ENCODE results near the gene MPZL3. TPM values are rescaled to one million over a fixed set of nuclear protein-coding genes. Genes with fewer than 3 reads are reported as not detected.

Gene MPZL3
- total RNA-seq, result 63.5 and 69.3 TPM in 2 replicates

DNA sequence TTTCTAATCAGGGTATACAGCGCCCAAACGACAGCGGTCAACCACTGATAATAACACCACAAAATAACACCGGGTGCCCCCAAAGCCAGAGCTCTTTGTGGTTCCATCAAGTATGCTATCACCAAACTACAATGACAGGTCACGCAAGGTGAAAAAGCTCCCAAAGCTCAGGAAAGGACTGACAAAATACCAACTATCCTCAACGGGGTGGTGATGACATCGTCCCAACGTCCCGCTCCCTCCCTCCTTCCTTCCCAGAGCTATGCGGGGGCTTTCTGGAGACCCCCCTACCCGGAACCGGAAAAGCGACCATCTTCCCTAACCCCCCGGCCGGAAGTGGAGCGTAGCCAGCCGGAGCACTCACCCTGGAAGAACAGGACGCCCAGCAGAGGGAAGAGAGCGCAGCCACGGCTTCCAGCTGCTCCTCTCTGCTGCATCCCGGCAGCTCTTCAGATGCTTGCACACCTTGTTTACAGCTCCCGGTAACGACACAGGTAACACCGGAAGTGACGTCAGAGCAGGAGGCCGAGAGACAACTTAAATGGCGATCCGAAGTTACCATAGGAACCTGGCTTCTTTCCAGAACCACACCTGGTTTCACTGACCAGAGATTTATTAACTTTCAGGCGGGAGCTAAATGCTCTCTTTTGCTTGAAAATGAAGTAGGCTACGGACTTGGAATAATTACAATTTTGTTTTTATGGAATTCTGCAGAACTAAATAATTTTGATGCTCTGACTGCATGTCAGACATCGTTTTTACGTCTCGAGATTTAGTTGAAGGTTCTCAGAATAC, at the start of gene MPZL3:
TSS of gene MPZL3 (minus strand) at position 508 of the 795 bp plus-strand sequence. CDS start at position 437, 71 bp downstream.
- Mint-ChIP-seq H3K4me3 (peak within 1 kb of the TSS; percentile 96), H3K9me3 (no peaks in the 10 kb centered on the region), H3K27me3 (ENCODE audit: insufficient read depth) (no peaks in the 10 kb centered on the region), H3K36me3 (ENCODE audit: low read depth) (peaks cover 27% of the 10 kb centered on the region), H3K27ac (peak within 1 kb of the TSS; percentile 97), H3K4me1 (ENCODE audit: low read depth) (peaks cover 51% of the 10 kb centered on the region)
- intact Hi-C loops (cut with micrococcal nuclease), result loop anchor here (1.0 to 2.0 kb wide), 7 partner anchors 11 to 107 kb away; partner anchors contain the start of genes CD3E and UBE4A
- DNase-seq (ENCODE audit: low spot score), result peak; percentile 71

DNA sequence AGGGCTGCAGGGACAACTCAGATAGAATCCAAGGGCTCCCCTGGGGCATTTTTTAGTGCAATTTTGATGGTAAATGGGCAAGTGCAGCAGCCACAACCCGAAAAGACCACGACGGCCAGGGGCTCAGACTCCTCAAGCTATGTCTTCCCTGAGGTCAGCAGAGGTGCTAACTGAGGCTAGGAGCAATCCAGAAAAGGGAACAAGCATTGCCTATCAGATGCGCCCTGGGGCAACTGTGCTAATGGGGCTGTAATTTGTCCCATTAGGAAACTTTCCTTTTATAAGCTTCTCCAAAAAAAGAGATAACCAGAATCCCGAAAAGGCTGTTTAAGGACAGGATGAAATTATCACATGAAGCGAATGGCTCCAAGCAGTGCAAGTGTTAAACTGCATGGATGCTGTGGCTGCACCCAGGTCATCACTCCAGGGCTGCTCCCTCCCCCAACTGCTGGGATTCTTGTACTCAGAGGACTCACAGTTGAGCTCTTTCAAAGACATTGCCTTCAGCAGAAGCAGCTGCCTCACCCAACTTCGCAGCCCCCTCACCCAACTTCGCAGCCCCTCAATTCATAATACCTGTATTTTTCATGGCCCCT, 49.5 kb upstream of the MPZL3 start:
- Mint-ChIP-seq H3K27ac (no peak overlapping the region), H3K4me3 (no peak overlapping the region), H3K4me1 (ENCODE audit: low read depth) (peaks cover 33% of the 10 kb centered on the region), H3K36me3 (ENCODE audit: low read depth) (peaks cover 17% of the 10 kb centered on the region), H3K27me3 (ENCODE audit: insufficient read depth) (no peaks in the 10 kb centered on the region), H3K9me3 (no peaks in the 10 kb centered on the region)
- intact Hi-C loops (cut with micrococcal nuclease), result no loop called here
- no peak for DNase-seq (ENCODE audit: low spot score)

GRCh38 chr11:118295815-118296454, 43.8 kb upstream of the MPZL3 start:
- no peak overlapping the region for H3K4me3 Mint-ChIP-seq

GRCh38 chr11:118295199-118295598, 43.0 kb upstream of the MPZL3 start:
- no peaks in the 10 kb centered on the region for H3K9me3 Mint-ChIP-seq
- no peaks in the 10 kb centered on the region for H3K27me3 Mint-ChIP-seq (ENCODE audit: insufficient read depth)
- peaks cover 31% of the 10 kb centered on the region for H3K4me1 Mint-ChIP-seq (ENCODE audit: low read depth)
- no peak overlapping the region for H3K4me3 Mint-ChIP-seq
- intact Hi-C loops (cut with micrococcal nuclease), result loop anchor here (1.0 kb wide), 1 partner anchor 97 kb away; no protein-coding TSS in a partner anchor
- DNase-seq (ENCODE audit: low spot score), result no peak
- H3K36me3 Mint-ChIP-seq (ENCODE audit: low read depth), result peaks cover under 1% of the 10 kb centered on the region
- H3K27ac Mint-ChIP-seq, result no peak overlapping the region

More at GRCh38 chr11:118295815-118296454, 43.8 kb upstream of the MPZL3 start:
- Mint-ChIP-seq H3K4me1 (ENCODE audit: low read depth) (peaks cover 29% of the 10 kb centered on the region), H3K27ac (no peak overlapping the region), H3K27me3 (ENCODE audit: insufficient read depth) (no peaks in the 10 kb centered on the region), H3K36me3 (ENCODE audit: low read depth) (peaks cover 2% of the 10 kb centered on the region), H3K9me3 (no peaks in the 10 kb centered on the region)
- intact Hi-C loops (cut with micrococcal nuclease), result loop anchor here (1.0 kb wide), 3 partner anchors 9 to 98 kb away; no protein-coding TSS in a partner anchor
- no peak for DNase-seq (ENCODE audit: low spot score)

- intact Hi-C loops (cut with micrococcal nuclease), result no loop called here
- H3K9me3 Mint-ChIP-seq, result peaks cover 3% of the 10 kb centered on the region
- no peak overlapping the region for H3K4me3 Mint-ChIP-seq
- no peak overlapping the region for H3K27ac Mint-ChIP-seq
- peaks cover 29% of the 10 kb centered on the region for H3K4me1 Mint-ChIP-seq (ENCODE audit: low read depth)
- H3K27me3 Mint-ChIP-seq (ENCODE audit: insufficient read depth), result no peaks in the 10 kb centered on the region
- H3K36me3 Mint-ChIP-seq (ENCODE audit: low read depth), result no peaks in the 10 kb centered on the region
- DNase-seq (ENCODE audit: low spot score), result no peak
Measured at GRCh38 chr11:118294053-118294452, 41.9 kb upstream of the MPZL3 start.

DNA sequence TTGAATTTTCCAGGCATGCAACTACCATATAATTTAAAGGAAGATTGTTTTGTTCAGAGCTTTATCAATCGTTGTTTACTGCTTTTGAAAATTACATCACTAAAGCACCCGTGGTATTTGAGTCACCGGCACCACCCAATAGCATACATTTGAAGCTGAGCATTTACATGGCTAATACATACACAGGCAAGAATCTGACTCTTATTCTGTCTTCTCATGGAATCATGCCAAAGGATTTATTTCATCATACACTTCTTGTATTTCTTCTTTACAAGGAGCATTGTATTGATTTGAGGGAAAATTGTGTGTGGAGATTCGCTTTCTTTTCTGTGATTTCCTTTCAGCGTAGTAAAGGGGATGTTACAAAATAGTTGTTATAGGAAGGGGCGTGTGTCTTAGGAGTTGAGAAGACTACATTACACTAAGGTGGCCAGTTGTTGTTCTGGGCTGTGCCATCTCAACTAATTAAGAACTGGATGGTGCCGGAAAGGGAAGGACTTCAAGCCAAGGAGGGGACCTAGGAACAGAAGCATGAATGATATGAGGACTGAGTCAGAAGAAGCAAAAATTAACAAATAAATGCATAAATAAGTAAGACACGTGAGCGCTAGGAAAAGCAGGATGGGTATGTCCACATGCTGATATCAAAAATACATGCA, 39.4 kb upstream of the MPZL3 start:
- Mint-ChIP-seq H3K4me1 (ENCODE audit: low read depth) (peaks cover 29% of the 10 kb centered on the region), H3K4me3 (no peak overlapping the region), H3K27ac (no peak overlapping the region), H3K9me3 (peaks cover 3% of the 10 kb centered on the region), H3K36me3 (ENCODE audit: low read depth) (no peaks in the 10 kb centered on the region), H3K27me3 (ENCODE audit: insufficient read depth) (no peaks in the 10 kb centered on the region)
- no peak for DNase-seq (ENCODE audit: low spot score)
- intact Hi-C loops (cut with micrococcal nuclease), result loop anchor here (1.0 to 2.0 kb wide), 5 partner anchors 39 to 146 kb away; partner anchors contain the start of genes JAML and MPZL3

DNA sequence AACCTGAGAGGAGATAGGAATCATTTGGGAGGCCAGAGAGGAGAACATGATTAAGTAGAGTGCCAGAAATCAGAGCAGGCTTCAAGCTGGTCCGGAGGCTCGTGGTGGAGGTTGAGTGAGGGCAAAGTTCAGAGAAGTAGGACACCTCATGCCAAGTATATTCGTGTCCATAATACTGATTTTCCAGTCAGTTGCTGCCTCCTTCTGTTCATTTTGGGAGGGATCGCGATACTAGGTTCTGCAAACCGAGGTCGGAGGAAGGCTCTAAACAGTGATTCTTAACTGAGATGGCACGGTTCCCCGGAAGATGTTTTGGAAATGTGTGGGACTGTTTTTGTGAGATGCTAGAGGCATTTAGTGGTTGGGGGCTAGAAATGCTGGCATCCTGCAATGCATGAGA, 38.8 kb upstream of the MPZL3 start:
- peaks cover 1% of the 10 kb centered on the region for H3K36me3 Mint-ChIP-seq (ENCODE audit: low read depth)
- no peak overlapping the region for H3K4me3 Mint-ChIP-seq
- peak; percentile 40 for DNase-seq (ENCODE audit: low spot score)
- peak overlapping the region; percentile 15 for H3K27ac Mint-ChIP-seq
- H3K27me3 Mint-ChIP-seq (ENCODE audit: insufficient read depth), result peaks cover 2% of the 10 kb centered on the region
- H3K4me1 Mint-ChIP-seq (ENCODE audit: low read depth), result peaks cover 29% of the 10 kb centered on the region
- intact Hi-C loops (cut with micrococcal nuclease), result loop anchor here (1.0 to 2.0 kb wide), 5 partner anchors 38 to 146 kb away; partner anchors contain the start of genes JAML and MPZL3
- H3K9me3 Mint-ChIP-seq, result peaks cover 3% of the 10 kb centered on the region

DNA sequence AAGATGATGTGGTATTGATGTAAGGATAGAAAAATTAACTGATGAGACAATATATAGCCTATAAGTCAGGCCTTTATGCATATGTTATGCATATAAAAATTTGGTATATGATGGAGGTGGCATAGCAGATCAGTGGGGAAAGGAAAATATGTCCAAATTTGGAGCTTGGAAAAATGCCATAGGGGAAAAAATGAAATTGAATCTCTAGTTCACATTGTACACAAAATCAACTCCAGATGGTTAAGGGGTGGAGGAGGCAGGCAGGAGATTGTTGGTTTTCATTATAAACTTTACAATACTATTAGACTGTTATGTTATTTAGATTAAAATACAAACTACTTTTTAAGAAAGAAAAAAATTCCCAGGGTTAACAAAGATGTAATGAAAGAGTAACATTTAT, 37.2 kb upstream of the MPZL3 start:
- intact Hi-C loops (cut with micrococcal nuclease), result no loop called here
- Mint-ChIP-seq H3K9me3 (peaks cover 3% of the 10 kb centered on the region), H3K4me3 (no peak overlapping the region), H3K36me3 (ENCODE audit: low read depth) (peaks cover 3% of the 10 kb centered on the region), H3K4me1 (ENCODE audit: low read depth) (peaks cover 27% of the 10 kb centered on the region), H3K27me3 (ENCODE audit: insufficient read depth) (peaks cover 3% of the 10 kb centered on the region), H3K27ac (no peak overlapping the region)
- DNase-seq (ENCODE audit: low spot score), result no peak

- H3K4me1 Mint-ChIP-seq (ENCODE audit: low read depth), result peaks cover 43% of the 10 kb centered on the region
- no peak overlapping the region for H3K27ac Mint-ChIP-seq
- H3K9me3 Mint-ChIP-seq, result peaks cover 3% of the 10 kb centered on the region
- H3K4me3 Mint-ChIP-seq, result no peak overlapping the region
- DNase-seq (ENCODE audit: low spot score), result no peak
- peaks cover 3% of the 10 kb centered on the region for H3K27me3 Mint-ChIP-seq (ENCODE audit: insufficient read depth)
- peaks cover 6% of the 10 kb centered on the region for H3K36me3 Mint-ChIP-seq (ENCODE audit: low read depth)
- intact Hi-C loops (cut with micrococcal nuclease), result no loop called here
Measured at GRCh38 chr11:118287006-118287405, 34.8 kb upstream of the MPZL3 start.

GRCh38 chr11:118286545-118286944, 34.4 kb upstream of the MPZL3 start:
- Mint-ChIP-seq H3K4me3 (no peak overlapping the region), H3K27ac (no peak overlapping the region), H3K27me3 (ENCODE audit: insufficient read depth) (peaks cover 3% of the 10 kb centered on the region), H3K4me1 (ENCODE audit: low read depth) (peaks cover 45% of the 10 kb centered on the region), H3K9me3 (peaks cover 4% of the 10 kb centered on the region), H3K36me3 (ENCODE audit: low read depth) (peaks cover 6% of the 10 kb centered on the region)
- intact Hi-C loops (cut with micrococcal nuclease), result no loop called here
- no peak for DNase-seq (ENCODE audit: low spot score)

- no peak for DNase-seq (ENCODE audit: low spot score)
- H3K4me3 Mint-ChIP-seq, result no peak overlapping the region
- peaks cover 6% of the 10 kb centered on the region for H3K9me3 Mint-ChIP-seq
- H3K27ac Mint-ChIP-seq, result peak overlapping the region; percentile 58
- intact Hi-C loops (cut with micrococcal nuclease), result loop anchor here (5.0 kb wide), 1 partner anchor 42 kb away; no protein-coding TSS in a partner anchor
- peaks cover 52% of the 10 kb centered on the region for H3K4me1 Mint-ChIP-seq (ENCODE audit: low read depth)
- H3K36me3 Mint-ChIP-seq (ENCODE audit: low read depth), result peaks cover 6% of the 10 kb centered on the region
- peaks cover 3% of the 10 kb centered on the region for H3K27me3 Mint-ChIP-seq (ENCODE audit: insufficient read depth)
Measured at GRCh38 chr11:118283756-118284350, 31.7 kb upstream of the MPZL3 start.

DNA sequence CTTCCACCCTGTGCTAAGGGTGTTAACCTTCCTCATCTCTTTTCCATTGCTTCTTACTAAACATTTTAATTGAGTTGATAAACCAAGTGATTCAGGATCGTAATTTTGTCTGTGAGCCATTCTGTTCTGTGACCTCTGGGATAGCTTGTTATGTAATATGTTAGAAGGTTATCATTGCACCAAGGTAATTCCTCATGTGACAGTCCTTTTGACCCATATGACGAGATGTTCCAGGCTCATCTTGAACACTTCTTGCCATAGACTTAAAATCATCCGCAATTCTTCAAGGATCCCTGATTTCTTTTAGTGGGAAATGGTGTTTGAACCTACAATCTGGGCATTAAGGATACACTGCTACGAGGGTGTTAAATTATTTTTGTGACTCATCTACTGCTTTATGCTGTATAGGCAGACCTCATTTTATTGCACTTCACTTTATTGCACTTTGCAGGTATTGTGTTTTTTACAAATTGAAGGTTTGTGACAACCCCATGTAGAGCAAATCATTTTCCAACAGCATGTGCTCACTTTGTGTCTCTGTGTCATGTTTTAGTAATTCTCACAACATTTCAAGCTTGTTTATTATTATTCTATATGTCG, 31.0 kb upstream of the MPZL3 start:
- H3K27ac Mint-ChIP-seq, result no peak overlapping the region
- intact Hi-C loops (cut with micrococcal nuclease), result loop anchor here (5.0 kb wide), 1 partner anchor 41 kb away; no protein-coding TSS in a partner anchor
- H3K36me3 Mint-ChIP-seq (ENCODE audit: low read depth), result peaks cover 6% of the 10 kb centered on the region
- H3K9me3 Mint-ChIP-seq, result peaks cover 6% of the 10 kb centered on the region
- H3K4me1 Mint-ChIP-seq (ENCODE audit: low read depth), result peaks cover 54% of the 10 kb centered on the region
- no peak for DNase-seq (ENCODE audit: low spot score)
- peaks cover 3% of the 10 kb centered on the region for H3K27me3 Mint-ChIP-seq (ENCODE audit: insufficient read depth)
- H3K4me3 Mint-ChIP-seq, result no peak overlapping the region
